GM12872 (cell line): ENCODE results near the gene PDE4D.

Source experiments
- TF ChIP-seq, protein P1 (sequence below): IDR thresholded peaks from 3 replicates; pipeline ENCODE4 v1.5.1; 2011; ENCODE audit warnings: low read depth, mild to moderate bottlenecking, low read length, moderate library complexity; ENCODE audit not compliant: insufficient read depth

The PDE4D gene

DNA sequence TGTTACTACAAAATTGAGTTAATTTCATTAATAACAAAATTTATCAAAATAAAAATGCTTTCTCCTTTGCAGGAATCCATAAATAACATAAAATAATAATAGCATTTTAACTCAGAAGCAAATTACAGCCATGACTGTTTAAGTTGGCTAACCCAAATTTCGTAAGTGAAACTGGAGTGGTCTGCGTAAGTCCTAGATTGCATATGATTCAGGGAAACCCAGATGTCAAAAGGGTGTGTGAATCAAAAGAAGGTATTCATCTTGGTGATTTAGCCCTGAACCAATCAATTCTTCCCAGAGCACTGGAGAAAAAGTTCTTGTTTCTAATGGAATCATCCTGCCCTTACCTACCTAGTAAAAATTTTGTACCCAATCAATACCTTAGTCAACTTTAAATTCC lies 763.1 kb downstream of the PDE4D start:
- TF ChIP-seq, protein P1, sequence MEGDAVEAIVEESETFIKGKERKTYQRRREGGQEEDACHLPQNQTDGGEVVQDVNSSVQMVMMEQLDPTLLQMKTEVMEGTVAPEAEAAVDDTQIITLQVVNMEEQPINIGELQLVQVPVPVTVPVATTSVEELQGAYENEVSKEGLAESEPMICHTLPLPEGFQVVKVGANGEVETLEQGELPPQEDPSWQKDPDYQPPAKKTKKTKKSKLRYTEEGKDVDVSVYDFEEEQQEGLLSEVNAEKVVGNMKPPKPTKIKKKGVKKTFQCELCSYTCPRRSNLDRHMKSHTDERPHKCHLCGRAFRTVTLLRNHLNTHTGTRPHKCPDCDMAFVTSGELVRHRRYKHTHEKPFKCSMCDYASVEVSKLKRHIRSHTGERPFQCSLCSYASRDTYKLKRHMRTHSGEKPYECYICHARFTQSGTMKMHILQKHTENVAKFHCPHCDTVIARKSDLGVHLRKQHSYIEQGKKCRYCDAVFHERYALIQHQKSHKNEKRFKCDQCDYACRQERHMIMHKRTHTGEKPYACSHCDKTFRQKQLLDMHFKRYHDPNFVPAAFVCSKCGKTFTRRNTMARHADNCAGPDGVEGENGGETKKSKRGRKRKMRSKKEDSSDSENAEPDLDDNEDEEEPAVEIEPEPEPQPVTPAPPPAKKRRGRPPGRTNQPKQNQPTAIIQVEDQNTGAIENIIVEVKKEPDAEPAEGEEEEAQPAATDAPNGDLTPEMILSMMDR, result no peak

DNA sequence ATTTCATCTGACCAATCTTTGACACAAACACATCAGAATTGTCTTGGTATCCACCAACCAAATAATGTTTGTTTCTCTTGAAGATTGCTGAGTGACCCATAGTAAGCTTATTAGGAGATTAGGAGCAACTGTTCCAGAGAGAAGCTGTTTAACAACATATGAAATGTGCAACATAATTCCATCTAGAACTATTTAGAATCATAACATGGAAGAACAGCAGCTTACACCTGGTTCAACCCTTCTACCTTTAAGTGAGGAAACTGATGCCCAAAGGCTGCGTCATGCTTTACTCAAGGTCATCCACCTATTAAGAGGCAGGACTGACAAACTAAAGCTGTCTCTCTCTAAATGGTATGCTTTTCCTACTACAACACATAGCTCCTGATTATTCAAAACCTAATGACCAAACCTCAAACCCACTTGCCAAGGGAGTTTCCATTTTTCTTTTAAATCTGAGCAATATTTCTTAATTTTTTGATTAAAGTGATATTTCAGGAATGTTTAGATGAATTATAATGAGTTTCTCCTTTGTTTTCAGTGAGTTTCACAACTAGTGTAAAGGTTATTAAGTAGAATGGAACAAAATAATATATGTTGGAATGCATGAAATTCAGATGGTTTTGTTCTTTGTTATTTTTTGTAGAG lies 764.8 kb downstream of the PDE4D start:
- TF ChIP-seq, protein P1, result no peak

- TF ChIP-seq, protein P1, result no peak
Observed at GRCh38 chr5:59126708-59127573, 766.6 kb downstream of the PDE4D start.

GRCh38 chr5:59126016-59126707 lies 767.4 kb downstream of the PDE4D start:
- TF ChIP-seq, protein P1, result no peak

- TF ChIP-seq, protein P1, result no peak
Observed at GRCh38 chr5:59125011-59125961, 768.2 kb downstream of the PDE4D start.

GRCh38 chr5:59123595-59124561 lies 769.6 kb downstream of the PDE4D start:
- TF ChIP-seq, protein P1, result no peak
